ENCODE data around the gene PLPPR5.

PLPPR5 gene

GRCh38 chr1:99018313-99018712 is 13.7 kb upstream of the PLPPR5 start:
- Histone ChIP-seq H3K36me3 (replicated peaks; ENCODE audit: insufficient read depth, low read length) (no peaks in the 10 kb centered on the region), H3K4me1 (ENCODE audit: low read length) (no peaks in the 10 kb centered on the region), H4K20me1 (ENCODE audit: insufficient read depth, low read length) (no peaks in the 10 kb centered on the region), H3F3A (ENCODE audit: insufficient read depth, low read length) (no peaks in the 10 kb centered on the region), H2AFZ (ENCODE audit: low read length) (no peak overlapping the region), H3K4me3 (ENCODE audit: low read length) (no peak overlapping the region), H3K9me3 (replicated peaks; ENCODE audit: insufficient read depth, low read length) (no peaks in the 10 kb centered on the region), H3K27me3 (replicated peaks; ENCODE audit: insufficient read depth, low read length) (no peaks in the 10 kb centered on the region), H3K4me2 (ENCODE audit: low read depth, low read length) (no peak overlapping the region), H3K9ac (ENCODE audit: low read length) (no peak overlapping the region), H3K9me2 (replicated peaks; ENCODE audit: insufficient read depth, low read length) (no peaks in the 10 kb centered on the region), H3K79me2 (ENCODE audit: low read length) (no peaks in the 10 kb centered on the region), H3K27ac (ENCODE audit: low read length) (no peak overlapping the region)
- no peak for TF ChIP-seq EZH2 (optimal IDR thresholded peaks at IDR 0.05; ENCODE audit: low read depth, low read length)
- no peak for TF ChIP-seq EZH2phosphoT487 (IDR thresholded peaks at IDR 0.05; ENCODE audit: low read length)
- TF ChIP-seq, protein P1, sequence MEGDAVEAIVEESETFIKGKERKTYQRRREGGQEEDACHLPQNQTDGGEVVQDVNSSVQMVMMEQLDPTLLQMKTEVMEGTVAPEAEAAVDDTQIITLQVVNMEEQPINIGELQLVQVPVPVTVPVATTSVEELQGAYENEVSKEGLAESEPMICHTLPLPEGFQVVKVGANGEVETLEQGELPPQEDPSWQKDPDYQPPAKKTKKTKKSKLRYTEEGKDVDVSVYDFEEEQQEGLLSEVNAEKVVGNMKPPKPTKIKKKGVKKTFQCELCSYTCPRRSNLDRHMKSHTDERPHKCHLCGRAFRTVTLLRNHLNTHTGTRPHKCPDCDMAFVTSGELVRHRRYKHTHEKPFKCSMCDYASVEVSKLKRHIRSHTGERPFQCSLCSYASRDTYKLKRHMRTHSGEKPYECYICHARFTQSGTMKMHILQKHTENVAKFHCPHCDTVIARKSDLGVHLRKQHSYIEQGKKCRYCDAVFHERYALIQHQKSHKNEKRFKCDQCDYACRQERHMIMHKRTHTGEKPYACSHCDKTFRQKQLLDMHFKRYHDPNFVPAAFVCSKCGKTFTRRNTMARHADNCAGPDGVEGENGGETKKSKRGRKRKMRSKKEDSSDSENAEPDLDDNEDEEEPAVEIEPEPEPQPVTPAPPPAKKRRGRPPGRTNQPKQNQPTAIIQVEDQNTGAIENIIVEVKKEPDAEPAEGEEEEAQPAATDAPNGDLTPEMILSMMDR (IDR thresholded peaks at IDR 0.05; ENCODE audit: low read length), result no peak
- no peak for DNase-seq

DNA sequence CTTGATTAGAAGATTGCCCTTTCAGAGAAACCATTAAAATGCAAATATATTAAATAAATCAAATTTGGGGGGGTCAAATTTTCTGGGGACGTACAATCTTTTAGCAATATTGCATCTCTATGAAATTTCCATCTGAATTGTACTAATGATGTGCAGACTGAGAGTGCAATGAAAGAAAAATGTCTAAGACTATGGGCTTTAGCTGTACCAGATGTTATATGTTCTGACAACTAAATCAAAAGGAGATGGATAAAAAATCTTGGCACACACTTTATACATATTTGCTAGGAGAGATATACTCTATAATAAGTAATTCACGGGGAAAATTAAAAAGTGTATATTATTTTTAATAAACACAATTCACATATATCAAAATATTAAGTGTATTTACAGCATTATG is 13.0 kb upstream of the PLPPR5 start:
- Histone ChIP-seq H3F3A (ENCODE audit: insufficient read depth, low read length) (no peaks in the 10 kb centered on the region), H3K9ac (ENCODE audit: low read length) (no peak overlapping the region), H4K20me1 (ENCODE audit: insufficient read depth, low read length) (no peaks in the 10 kb centered on the region), H3K4me1 (ENCODE audit: low read length) (no peaks in the 10 kb centered on the region), H3K36me3 (replicated peaks; ENCODE audit: insufficient read depth, low read length) (no peaks in the 10 kb centered on the region), H3K79me2 (ENCODE audit: low read length) (no peaks in the 10 kb centered on the region), H3K27ac (ENCODE audit: low read length) (no peak overlapping the region), H3K4me2 (ENCODE audit: low read depth, low read length) (no peak overlapping the region), H2AFZ (ENCODE audit: low read length) (no peak overlapping the region), H3K4me3 (ENCODE audit: low read length) (no peak overlapping the region), H3K27me3 (replicated peaks; ENCODE audit: insufficient read depth, low read length) (no peaks in the 10 kb centered on the region), H3K9me3 (replicated peaks; ENCODE audit: insufficient read depth, low read length) (no peaks in the 10 kb centered on the region), H3K9me2 (replicated peaks; ENCODE audit: insufficient read depth, low read length) (no peaks in the 10 kb centered on the region)
- no peak for DNase-seq
- TF ChIP-seq, protein P1 (IDR thresholded peaks at IDR 0.05; ENCODE audit: low read length), result no peak
- no peak for TF ChIP-seq EZH2phosphoT487 (IDR thresholded peaks at IDR 0.05; ENCODE audit: low read length)
- no peak for TF ChIP-seq EZH2 (optimal IDR thresholded peaks at IDR 0.05; ENCODE audit: low read depth, low read length)

- H4K20me1 ChIP-seq (ENCODE audit: insufficient read depth, low read length), result no peaks in the 10 kb centered on the region
- DNase-seq, result no peak
Observed at GRCh38 chr1:99010679-99011078, 6.0 kb upstream of the PLPPR5 start.

More at GRCh38 chr1:99010679-99011078, 6.0 kb upstream of the PLPPR5 start:
- Histone ChIP-seq H3K4me1 (ENCODE audit: low read length) (no peaks in the 10 kb centered on the region), H3K4me3 (ENCODE audit: low read length) (no peak overlapping the region), H3K27me3 (replicated peaks; ENCODE audit: insufficient read depth, low read length) (no peaks in the 10 kb centered on the region), H3F3A (ENCODE audit: insufficient read depth, low read length) (no peaks in the 10 kb centered on the region), H3K9me2 (replicated peaks; ENCODE audit: insufficient read depth, low read length) (no peaks in the 10 kb centered on the region), H3K36me3 (replicated peaks; ENCODE audit: insufficient read depth, low read length) (no peaks in the 10 kb centered on the region), H2AFZ (ENCODE audit: low read length) (no peak overlapping the region), H3K27ac (ENCODE audit: low read length) (no peak overlapping the region), H3K9ac (ENCODE audit: low read length) (no peak overlapping the region), H3K79me2 (ENCODE audit: low read length) (no peaks in the 10 kb centered on the region), H3K9me3 (replicated peaks; ENCODE audit: insufficient read depth, low read length) (no peaks in the 10 kb centered on the region), H3K4me2 (ENCODE audit: low read depth, low read length) (no peak overlapping the region)
- TF ChIP-seq EZH2phosphoT487 (IDR thresholded peaks at IDR 0.05; ENCODE audit: low read length) (no peak), EZH2 (optimal IDR thresholded peaks at IDR 0.05; ENCODE audit: low read depth, low read length) (no peak)
- TF ChIP-seq, protein P1 (IDR thresholded peaks at IDR 0.05; ENCODE audit: low read length), result no peak
